NK-92 (cell line): Measurements from ENCODE around the gene TAGLN2.

Experiments used
- DNase-seq: peaks from one replicate; lab custom pipeline; 2025; ENCODE audit not compliant: unreplicated experiment; lab: John Stamatoyannopoulos, UW

The TAGLN2 gene

GRCh38 chr1:159949981-159950381 is 24.7 kb upstream of the TAGLN2 start:
- DNase-seq, result no peak

- no peak for DNase-seq
These were observed 23.8 kb upstream of the TAGLN2 start for GRCh38 chr1:159949123-159949522.

- DNase-seq, result no peak
These were observed 22.6 kb upstream of the TAGLN2 start for GRCh38 chr1:159947942-159948341.

- DNase-seq, result no peak
These were observed 21.2 kb upstream of the TAGLN2 start for GRCh38 chr1:159946242-159947187.

- no peak for DNase-seq
These were observed 20.4 kb upstream of the TAGLN2 start, which contains the start of gene IGSF9 for GRCh38 chr1:159945483-159946241. Gene IGSF9, minus strand, starts transcription at chr1:159945613. Its CDS starts 2,159 bp downstream, at chr1:159943454.

- no peak for DNase-seq
These were observed 19.5 kb upstream of the TAGLN2 start for GRCh38 chr1:159944623-159945455.

- DNase-seq, result no peak
These were observed 18.8 kb upstream of the TAGLN2 start for GRCh38 chr1:159943908-159944622.

- DNase-seq, result no peak
These were observed 18.0 kb upstream of the TAGLN2 start for GRCh38 chr1:159943278-159943640.

GRCh38 chr1:159942632-159943277 is 17.4 kb upstream of the TAGLN2 start:
- no peak for DNase-seq

- no peak for DNase-seq
These were observed 16.6 kb upstream of the TAGLN2 start for GRCh38 chr1:159941591-159942560.

- no peak for DNase-seq
These were observed 15.8 kb upstream of the TAGLN2 start for GRCh38 chr1:159941141-159941540.

- no peak for DNase-seq
These were observed 14.8 kb upstream of the TAGLN2 start for GRCh38 chr1:159940006-159940620.

- DNase-seq, result no peak
These were observed 14.3 kb upstream of the TAGLN2 start for GRCh38 chr1:159939678-159940002.

- DNase-seq, result no peak
These were observed 13.8 kb upstream of the TAGLN2 start for GRCh38 chr1:159938905-159939677.

GRCh38 chr1:159938211-159938852 is 13.0 kb upstream of the TAGLN2 start:
- no peak for DNase-seq

- no peak for DNase-seq
These were observed 11.9 kb upstream of the TAGLN2 start for GRCh38 chr1:159937054-159937750.
